SU-DHL-6 (cell line): Measurements from ENCODE around the gene LDLRAD3.

Experiments used
- H2AFZ ChIP-seq: fragments of 200-600 bp; sonication (generic); 2 replicates; pipeline ENCODE4 v1.6.1; 2014; ENCODE audit warnings: low read depth, mild to moderate bottlenecking, moderate library complexity, mixed read lengths, antibody characterized with exemption, low read length; ENCODE audit not compliant: severe bottlenecking
- H3F3A ChIP-seq: fragments of 200-600 bp; shearing (Covaris generic); 2 replicates; pipeline ENCODE4 v1.6.0; 2016; ENCODE audit warnings: antibody characterized with exemption, mild to moderate bottlenecking; ENCODE audit not compliant: insufficient read depth
- H3K27ac ChIP-seq: fragments of 200-600 bp; sonication (generic); 2 replicates; pipeline ENCODE4 v1.5.1; 2016; ENCODE audit warnings: low read depth, mild to moderate bottlenecking, low read length, moderate library complexity, mixed read lengths
- H3K27me3 ChIP-seq: fragments of 200-600 bp; sonication (generic), shearing (Covaris generic); 2 replicates; pipeline ENCODE4 v1.6.0; 2014; ENCODE audit warnings: mild to moderate bottlenecking, low read length
- H3K36me3 ChIP-seq: fragments of 200-600 bp; sonication (generic); 2 replicates; pipeline ENCODE4 v1.6.1; 2014; ENCODE audit warnings: mild to moderate bottlenecking, low read length, mixed read lengths
- H3K4me2 ChIP-seq: fragments of 300-600, 200-600 bp; shearing (Covaris generic), sonication (generic); 2 replicates; pipeline ENCODE4 v1.6.0; 2014; ENCODE audit warnings: low read length, low read depth, mild to moderate bottlenecking; ENCODE audit not compliant: poor library complexity, severe bottlenecking
- H3K4me3 ChIP-seq: fragments of 200-600 bp; sonication (generic); 2 replicates; pipeline ENCODE4 v1.5.1; 2014; ENCODE audit warnings: antibody characterized with exemption, low read length, mild to moderate bottlenecking, mixed read lengths; ENCODE audit not compliant: insufficient read depth, poor library complexity, severe bottlenecking
- H3K79me2 ChIP-seq: fragments of 200-600 bp; sonication (generic); 2 replicates; pipeline ENCODE4 v1.6.1; 2014; ENCODE audit warnings: mild to moderate bottlenecking, low read length, moderate library complexity; ENCODE audit not compliant: insufficient read depth
- H3K9ac ChIP-seq: fragments of 200-600 bp; sonication (generic); 2 replicates; pipeline ENCODE4 v1.7.0; 2014; ENCODE audit warnings: mild to moderate bottlenecking, low read length
- H3K9me2 ChIP-seq: fragments of 200-600 bp; sonication (generic); replicated peaks from 2 replicates; pipeline ENCODE4 v1.6.1; 2014; ENCODE audit warnings: low read length; ENCODE audit not compliant: insufficient read depth
- H3K9me3 ChIP-seq: fragments of 200-600 bp; sonication (generic); 2 replicates; pipeline ENCODE4 v1.6.1; 2014; ENCODE audit warnings: low read length, mixed read lengths; ENCODE audit not compliant: insufficient read depth
- H4K20me1 ChIP-seq: fragments of 200-600 bp; sonication (generic); 2 replicates; pipeline ENCODE4 v1.6.1; 2014; ENCODE audit warnings: low read depth, mild to moderate bottlenecking, antibody characterized with exemption, low read length, moderate library complexity, mixed read lengths
- EZH2phosphoT487 ChIP-seq: fragments of 200-600 bp; sonication (generic), shearing (Covaris generic); conservative IDR thresholded peaks from 2 replicates; pipeline ENCODE4 v1.6.1; 2018; ENCODE audit warnings: mild to moderate bottlenecking, antibody characterized with exemption, low read length, moderate library complexity, mixed read lengths
- TF ChIP-seq, protein P1 (sequence below): fragments of 200-600 bp; sonication (generic); IDR thresholded peaks from one replicate; pipeline ENCODE4 v1.5.1; 2017; ENCODE audit warnings: antibody characterized with exemption, mild to moderate bottlenecking, low read length, moderate library complexity; ENCODE audit not compliant: insufficient read depth, poor library complexity, severe bottlenecking

Gene LDLRAD3

DNA sequence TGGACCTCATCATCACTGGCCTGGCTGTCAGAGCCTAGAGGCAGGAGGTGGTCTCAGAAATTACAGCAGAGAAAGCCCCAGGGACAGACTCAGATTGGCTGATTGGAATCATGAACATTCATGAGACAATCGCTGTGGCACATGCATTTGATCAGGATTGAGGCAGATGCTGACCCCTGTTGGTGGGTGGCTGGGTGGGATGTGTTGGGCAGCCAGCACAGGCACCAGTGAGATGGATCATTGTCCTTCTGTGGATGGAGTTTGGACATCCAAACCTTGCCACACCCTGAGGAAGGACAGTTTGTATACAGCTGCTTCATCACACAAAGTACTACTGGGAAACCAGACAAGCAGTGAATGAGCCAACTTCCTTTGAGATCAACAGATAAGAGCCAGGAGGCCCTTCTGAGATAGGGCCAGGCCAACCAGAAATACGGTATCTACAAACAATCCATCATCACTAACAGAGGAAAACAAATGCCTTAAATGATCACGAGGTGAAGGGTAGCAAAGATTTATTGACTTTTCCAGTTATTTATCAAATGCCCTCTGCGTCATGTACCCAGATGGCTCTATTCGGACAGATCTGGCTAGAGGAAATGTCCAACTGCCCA lies 328.0 kb downstream of the LDLRAD3 start:
- no peaks in the 10 kb centered on the region for H3K27me3 ChIP-seq
- TF ChIP-seq EZH2phosphoT487 = no peak
- TF ChIP-seq, protein P1, sequence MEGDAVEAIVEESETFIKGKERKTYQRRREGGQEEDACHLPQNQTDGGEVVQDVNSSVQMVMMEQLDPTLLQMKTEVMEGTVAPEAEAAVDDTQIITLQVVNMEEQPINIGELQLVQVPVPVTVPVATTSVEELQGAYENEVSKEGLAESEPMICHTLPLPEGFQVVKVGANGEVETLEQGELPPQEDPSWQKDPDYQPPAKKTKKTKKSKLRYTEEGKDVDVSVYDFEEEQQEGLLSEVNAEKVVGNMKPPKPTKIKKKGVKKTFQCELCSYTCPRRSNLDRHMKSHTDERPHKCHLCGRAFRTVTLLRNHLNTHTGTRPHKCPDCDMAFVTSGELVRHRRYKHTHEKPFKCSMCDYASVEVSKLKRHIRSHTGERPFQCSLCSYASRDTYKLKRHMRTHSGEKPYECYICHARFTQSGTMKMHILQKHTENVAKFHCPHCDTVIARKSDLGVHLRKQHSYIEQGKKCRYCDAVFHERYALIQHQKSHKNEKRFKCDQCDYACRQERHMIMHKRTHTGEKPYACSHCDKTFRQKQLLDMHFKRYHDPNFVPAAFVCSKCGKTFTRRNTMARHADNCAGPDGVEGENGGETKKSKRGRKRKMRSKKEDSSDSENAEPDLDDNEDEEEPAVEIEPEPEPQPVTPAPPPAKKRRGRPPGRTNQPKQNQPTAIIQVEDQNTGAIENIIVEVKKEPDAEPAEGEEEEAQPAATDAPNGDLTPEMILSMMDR = no peak

DNA sequence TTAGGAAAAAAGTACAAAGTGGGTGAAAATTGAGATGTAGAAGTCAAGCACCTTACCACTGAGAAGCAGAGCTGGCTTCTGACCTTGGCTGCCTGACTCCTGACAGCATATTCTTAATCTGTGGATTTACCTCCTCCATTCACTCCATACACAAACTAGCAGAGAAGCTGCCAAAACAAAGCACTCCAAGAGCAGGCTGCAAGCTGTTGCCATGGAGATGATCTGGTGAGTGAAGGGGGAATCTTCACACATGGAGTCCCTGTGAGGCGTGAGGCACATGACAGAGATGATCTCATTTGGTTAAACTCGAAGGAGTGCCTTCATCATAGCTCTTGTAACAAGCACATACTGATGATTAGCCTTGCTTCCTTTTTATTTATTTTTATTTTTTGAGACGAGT lies 329.2 kb downstream of the LDLRAD3 start:
- no peak overlapping the region for H2AFZ ChIP-seq

More for the DNA sequence above, 328.0 kb downstream of the LDLRAD3 start:
- Histone ChIP-seq H4K20me1 (no peaks in the 10 kb centered on the region), H3K79me2 (no peaks in the 10 kb centered on the region), H3K27ac (no peak overlapping the region), H3K9me3 (no peaks in the 10 kb centered on the region), H2AFZ (no peak overlapping the region), H3K9ac (no peak overlapping the region), H3K4me3 (no peak overlapping the region), H3F3A (no peaks in the 10 kb centered on the region), H3K4me2 (no peak overlapping the region), H3K9me2 (no peaks in the 10 kb centered on the region), H3K36me3 (no peaks in the 10 kb centered on the region)

DNA sequence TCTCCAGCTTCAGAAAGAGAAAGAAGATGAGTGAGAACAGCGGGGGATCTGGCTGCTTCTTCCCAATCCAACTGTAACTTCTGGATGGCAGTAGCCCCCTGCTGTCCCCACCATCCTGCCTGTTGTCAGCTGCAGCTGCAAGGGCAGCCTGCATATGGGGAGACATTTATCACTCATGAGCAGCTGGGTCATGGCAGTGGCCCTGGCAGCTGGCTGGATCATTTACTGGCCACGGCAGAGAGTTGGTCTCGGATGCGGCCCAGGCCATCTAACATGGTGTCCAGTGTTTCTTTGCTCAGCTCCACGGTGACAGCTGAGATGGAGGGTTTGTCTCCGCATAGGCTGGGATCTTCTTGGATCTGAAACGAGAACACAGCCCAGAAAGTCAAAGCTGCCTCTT lies 330.6 kb downstream of the LDLRAD3 start:
- no peaks in the 10 kb centered on the region for H3K9me3 ChIP-seq
- no peaks in the 10 kb centered on the region for H3K27me3 ChIP-seq
- H3F3A ChIP-seq = no peaks in the 10 kb centered on the region
- no peaks in the 10 kb centered on the region for H3K79me2 ChIP-seq
- no peak overlapping the region for H2AFZ ChIP-seq
- H4K20me1 ChIP-seq = no peaks in the 10 kb centered on the region
- H3K36me3 ChIP-seq = no peaks in the 10 kb centered on the region
- no peak overlapping the region for H3K27ac ChIP-seq
- no peaks in the 10 kb centered on the region for H3K9me2 ChIP-seq
- H3K4me3 ChIP-seq = no peak overlapping the region
- H3K9ac ChIP-seq = no peak overlapping the region
- H3K4me2 ChIP-seq = no peak overlapping the region
- TF ChIP-seq, protein P1 = no peak
- no peak for TF ChIP-seq EZH2phosphoT487

More for the DNA sequence above, 329.2 kb downstream of the LDLRAD3 start:
- Histone ChIP-seq H3F3A (no peaks in the 10 kb centered on the region), H3K36me3 (no peaks in the 10 kb centered on the region), H3K9ac (no peak overlapping the region), H3K9me3 (no peaks in the 10 kb centered on the region), H3K4me3 (no peak overlapping the region), H3K79me2 (no peaks in the 10 kb centered on the region), H3K27me3 (no peaks in the 10 kb centered on the region), H3K27ac (no peak overlapping the region), H4K20me1 (no peaks in the 10 kb centered on the region), H3K9me2 (no peaks in the 10 kb centered on the region), H3K4me2 (no peak overlapping the region)
- TF ChIP-seq, protein P1 = no peak
- TF ChIP-seq EZH2phosphoT487 = no peak
